Calu3 (cell line): ENCODE data around the gene PIK3R2. TPM values are rescaled to one million over a fixed set of nuclear protein-coding genes. Genes with fewer than 3 reads are reported as not detected.

Source experiments
- BruUV-seq: library from RNA; stranded (reverse); fragments of 400-500 nt; replicated peaks from 2 replicates; lab custom pipeline; 2021; lab: Mats Ljungman, UMichigan
- CTCF ChIA-PET: fragments of 300-600 bp; sonication (Branson Sonifier 250); formaldehyde crosslinking; loops from one replicate; lab custom pipeline; 2022; ENCODE audit warnings: antibody characterized with exemption; lab: Charles Lee
- DNase-seq: peaks from one replicate; pipeline ENCODE4 v3.0.0; 2022
- H3K27ac Mint-ChIP-seq: one replicate; pipeline ENCODE4 v1.8.0; 2022; ENCODE audit warnings: mixed read lengths; ENCODE audit not compliant: unreplicated experiment
- H3K27me3 Mint-ChIP-seq: one replicate; pipeline ENCODE4 v1.8.0; 2022; ENCODE audit warnings: mixed read lengths; ENCODE audit not compliant: unreplicated experiment
- H3K36me3 Mint-ChIP-seq: one replicate; pipeline ENCODE4 v1.8.0; 2022; ENCODE audit warnings: mild to moderate bottlenecking, moderate library complexity, mixed read lengths; ENCODE audit not compliant: insufficient read depth, unreplicated experiment
- H3K4me1 Mint-ChIP-seq: one replicate; pipeline ENCODE4 v1.8.0; 2022; ENCODE audit warnings: mild to moderate bottlenecking, low read depth, mixed read lengths; ENCODE audit not compliant: unreplicated experiment
- H3K4me3 Mint-ChIP-seq: one replicate; pipeline ENCODE4 v1.8.0; 2022; ENCODE audit warnings: mild to moderate bottlenecking, low read depth, moderate library complexity, mixed read lengths; ENCODE audit not compliant: unreplicated experiment
- H3K9me3 Mint-ChIP-seq: one replicate; pipeline ENCODE4 v1.8.0; 2022; ENCODE audit warnings: low read depth, mixed read lengths; ENCODE audit not compliant: unreplicated experiment
- intact Hi-C: fragments of 100-400 bp; cut with micrococcal nuclease; formaldehyde crosslinking; loops from one replicate; pipeline ENCODE4 v1.10.0; 2022; ENCODE audit not compliant: unreplicated experiment
- total RNA-seq: library from RNA; stranded (reverse); gene quantifications from 2 replicates; pipeline ENCODE4 v1.2.3, GENCODE V29; 2022
- TF ChIP-seq, protein P1 (sequence below): fragments of 200-600 bp; IDR thresholded peaks from one replicate; pipeline ENCODE4 v1.8.0; 2022; ENCODE audit warnings: antibody characterized with exemption; ENCODE audit not compliant: unreplicated experiment

Gene PIK3R2
- total RNA-seq, 1 experiment from 2014 or later = 23.2 TPM

DNA sequence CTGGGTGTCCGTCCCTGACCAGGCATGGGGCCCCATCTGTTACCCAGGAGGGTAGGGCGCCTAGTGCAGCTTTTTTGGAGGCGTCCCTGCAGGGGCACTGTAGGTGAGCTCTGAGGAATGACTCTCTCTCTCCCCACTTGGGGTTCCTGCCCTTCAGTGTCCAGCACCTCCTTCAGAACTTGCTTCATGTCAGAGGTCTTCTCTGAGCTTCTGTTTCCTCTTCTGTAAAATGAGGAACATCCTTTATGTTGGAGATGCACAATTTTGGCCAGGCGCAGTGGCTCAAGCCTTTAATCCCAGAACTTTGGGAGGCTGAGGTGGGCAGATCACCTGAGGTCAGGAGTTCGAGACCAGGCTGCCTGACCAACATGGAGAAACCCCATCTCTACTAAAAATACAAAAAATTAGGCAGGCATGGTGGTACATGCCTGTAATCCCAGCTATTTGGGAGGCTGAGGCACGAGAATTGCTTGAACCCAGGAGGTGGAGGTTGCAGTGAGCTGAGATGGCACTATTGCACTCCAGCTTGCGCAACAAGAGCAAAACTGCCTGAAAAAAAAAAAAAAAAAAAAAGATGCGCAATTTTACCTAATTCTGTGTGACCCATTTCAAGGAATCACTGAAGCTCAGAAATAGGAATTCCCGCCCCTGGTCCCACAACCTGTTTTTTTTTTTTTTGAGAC is 15.2 kb upstream of the PIK3R2 start:
- CTCF ChIA-PET = interaction anchor here (0.5 kb wide), 1 partner anchor 23 kb away, joined by 3 read pairs; no protein-coding TSS in a partner anchor
- TF ChIP-seq, protein P1, sequence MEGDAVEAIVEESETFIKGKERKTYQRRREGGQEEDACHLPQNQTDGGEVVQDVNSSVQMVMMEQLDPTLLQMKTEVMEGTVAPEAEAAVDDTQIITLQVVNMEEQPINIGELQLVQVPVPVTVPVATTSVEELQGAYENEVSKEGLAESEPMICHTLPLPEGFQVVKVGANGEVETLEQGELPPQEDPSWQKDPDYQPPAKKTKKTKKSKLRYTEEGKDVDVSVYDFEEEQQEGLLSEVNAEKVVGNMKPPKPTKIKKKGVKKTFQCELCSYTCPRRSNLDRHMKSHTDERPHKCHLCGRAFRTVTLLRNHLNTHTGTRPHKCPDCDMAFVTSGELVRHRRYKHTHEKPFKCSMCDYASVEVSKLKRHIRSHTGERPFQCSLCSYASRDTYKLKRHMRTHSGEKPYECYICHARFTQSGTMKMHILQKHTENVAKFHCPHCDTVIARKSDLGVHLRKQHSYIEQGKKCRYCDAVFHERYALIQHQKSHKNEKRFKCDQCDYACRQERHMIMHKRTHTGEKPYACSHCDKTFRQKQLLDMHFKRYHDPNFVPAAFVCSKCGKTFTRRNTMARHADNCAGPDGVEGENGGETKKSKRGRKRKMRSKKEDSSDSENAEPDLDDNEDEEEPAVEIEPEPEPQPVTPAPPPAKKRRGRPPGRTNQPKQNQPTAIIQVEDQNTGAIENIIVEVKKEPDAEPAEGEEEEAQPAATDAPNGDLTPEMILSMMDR = no peak
- intact Hi-C loops = no loop called here
- H3K4me3 Mint-ChIP-seq = no peak overlapping the region
- H3K36me3 Mint-ChIP-seq = peaks cover 10% of the 10 kb centered on the region
- no TSS peak for BruUV-seq
- no peaks in the 10 kb centered on the region for H3K27me3 Mint-ChIP-seq
- no peak overlapping the region for H3K27ac Mint-ChIP-seq
- H3K4me1 Mint-ChIP-seq = peaks cover 18% of the 10 kb centered on the region
- DNase-seq = no peak
- H3K9me3 Mint-ChIP-seq = no peaks in the 10 kb centered on the region

DNA sequence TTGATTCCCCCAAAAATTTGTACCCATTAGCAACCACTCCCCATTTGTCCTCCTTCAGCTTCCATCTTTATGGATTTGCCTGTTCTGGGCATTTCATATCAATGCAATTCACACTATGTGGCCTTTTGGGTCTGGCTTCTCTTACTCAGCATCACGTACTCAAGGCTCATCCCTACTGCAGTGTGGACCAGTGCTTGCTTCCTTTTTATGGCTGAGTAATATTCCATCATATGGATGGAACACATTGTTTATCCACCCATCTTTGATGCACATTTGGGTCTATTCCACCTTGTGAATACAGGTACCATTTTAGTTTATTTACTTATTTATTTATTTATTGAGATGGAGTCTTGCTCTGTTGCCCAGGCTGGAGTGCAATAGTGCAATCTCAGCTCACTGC is 12.5 kb upstream of the PIK3R2 start:
- no peaks in the 10 kb centered on the region for H3K9me3 Mint-ChIP-seq
- no peak for DNase-seq
- H3K27me3 Mint-ChIP-seq = no peaks in the 10 kb centered on the region
- H3K27ac Mint-ChIP-seq = no peak overlapping the region
- intact Hi-C loops = no loop called here
- H3K36me3 Mint-ChIP-seq = peaks cover 14% of the 10 kb centered on the region
- no peak overlapping the region for H3K4me3 Mint-ChIP-seq
- TF ChIP-seq, protein P1 = no peak
- CTCF ChIA-PET = no interaction called here
- peaks cover 11% of the 10 kb centered on the region for H3K4me1 Mint-ChIP-seq
- no TSS peak for BruUV-seq

DNA sequence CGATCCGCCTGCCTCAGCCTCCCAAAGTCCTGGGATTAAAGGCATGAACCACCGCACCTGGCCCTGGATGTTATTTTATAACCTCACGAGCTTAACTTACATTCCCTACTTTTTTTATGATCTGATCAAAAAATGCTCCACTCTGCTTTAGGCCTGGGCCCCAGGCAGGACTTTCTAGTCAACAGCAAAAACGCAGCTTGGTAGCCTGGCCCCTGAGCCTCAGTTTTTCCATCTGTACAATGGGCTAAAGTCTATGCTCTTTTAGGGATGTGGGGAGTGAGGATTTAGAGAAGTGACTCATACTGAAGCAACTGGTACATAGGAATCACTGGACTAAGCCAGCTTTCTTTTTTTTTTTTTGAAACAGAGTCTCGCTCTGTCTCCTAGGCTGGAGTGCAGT is 11.9 kb upstream of the PIK3R2 start:
- Mint-ChIP-seq H3K4me3 (no peak overlapping the region), H3K27ac (no peak overlapping the region), H3K36me3 (peaks cover 9% of the 10 kb centered on the region), H3K4me1 (peaks cover 5% of the 10 kb centered on the region), H3K9me3 (no peaks in the 10 kb centered on the region), H3K27me3 (no peaks in the 10 kb centered on the region)
- DNase-seq = no peak
- CTCF ChIA-PET = no interaction called here
- no TSS peak for BruUV-seq
- intact Hi-C loops = no loop called here
- TF ChIP-seq, protein P1 = no peak

DNA sequence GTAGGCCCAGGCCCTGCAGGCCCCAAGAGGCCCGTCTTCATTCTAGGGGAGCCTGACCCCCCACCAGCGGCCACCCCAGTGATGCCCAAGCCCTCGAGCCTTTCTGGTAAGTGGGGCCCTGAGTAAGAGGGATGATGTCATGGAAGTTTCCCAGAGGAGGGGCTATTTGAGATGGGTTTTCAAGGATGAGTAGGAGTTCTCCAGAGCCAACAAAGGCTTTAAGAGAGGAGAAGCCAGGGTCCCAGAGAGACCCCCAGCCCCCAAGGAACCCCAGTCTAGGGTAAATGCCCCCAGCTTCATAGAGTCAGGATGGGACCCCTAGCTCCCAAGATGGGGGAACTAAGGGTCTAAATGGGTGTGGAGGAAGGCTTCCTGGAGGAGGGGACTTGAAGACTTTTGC is 9.1 kb upstream of the PIK3R2 start:
- DNase-seq = no peak
- Mint-ChIP-seq H3K4me1 (no peaks in the 10 kb centered on the region), H3K4me3 (no peak overlapping the region), H3K9me3 (no peaks in the 10 kb centered on the region), H3K36me3 (peaks cover 9% of the 10 kb centered on the region), H3K27me3 (no peaks in the 10 kb centered on the region), H3K27ac (no peak overlapping the region)
- TF ChIP-seq, protein P1 = no peak
- intact Hi-C loops = no loop called here
- CTCF ChIA-PET = no interaction called here
- BruUV-seq = no TSS peak
